HepG2 (cell line): ENCODE results near the gene C9orf43. TPM values are rescaled to one million over a fixed set of nuclear protein-coding genes. Genes with fewer than 3 reads are reported as not detected.

Experiments
- AHR ChIP-seq: IDR thresholded peaks from 2 replicates; pipeline ENCODE4 v1.6.1; 2018; ENCODE audit warnings: missing genetic modification reagents, missing compliant biosample characterization
- HMG20B ChIP-seq: conservative IDR thresholded peaks from 2 replicates; pipeline ENCODE4 v1.6.1; 2016; ENCODE audit warnings: missing genetic modification reagents, missing compliant biosample characterization
- PHF21A ChIP-seq: sonication (generic); formaldehyde crosslinking; IDR thresholded peaks from 2 replicates; pipeline ENCODE4 v1.5.0; 2020; ENCODE audit warnings: mild to moderate bottlenecking, missing genetic modification reagents
- POLR2AphosphoS5 ChIP-seq: IDR thresholded peaks from 2 replicates; pipeline ENCODE4 v1.6.1; 2012; ENCODE audit warnings: low read depth, low read length
- PRPF4 ChIP-seq: fragments of 200-400 bp; formaldehyde crosslinking; IDR thresholded peaks from 2 replicates; pipeline ENCODE4 v1.6.1; 2016; ENCODE audit warnings: low read length, low read depth; ENCODE audit not compliant: poor library complexity, severe bottlenecking
- SIX4 ChIP-seq: sonication (generic); formaldehyde crosslinking; IDR thresholded peaks from 2 replicates; pipeline ENCODE4 v1.4.0; 2020; ENCODE audit warnings: missing genetic modification reagents
- TCF7 ChIP-seq: sonication (generic); IDR thresholded peaks from 2 replicates; pipeline ENCODE4 v1.6.1; 2016; ENCODE audit warnings: antibody characterized with exemption, low read depth
- polyA plus RNA-seq, 8 experiments: library from polyadenylated mRNA; depleted of rRNA in 3 of 8; stranded (reverse) in 7 of 8; unstranded in 1 of 8; fragments of >200 nt; fragmentation: Illumina TruSeq in 4 of 8; extraction: Trizol in 4 of 8; gene quantifications; 2 replicates each; pipeline versions ENCODE4 v1.2.1 to v1.2.3, GENCODE V29; 2011 to 2016; ENCODE audit warnings: low read depth in 4 of 8, missing spikeins in 1 of 8, mixed read lengths in 1 of 8; ENCODE audit not compliant: insufficient read depth in 1 of 8
- total RNA-seq, 5 experiments: library from RNA; depleted of rRNA; stranded (reverse); fragments of >200 nt; fragmentation: Illumina TruSeq; extraction: Trizol; gene quantifications; 2 replicates each; pipeline ENCODE4 v1.2.3, GENCODE V29; 2016; ENCODE audit warnings: low read depth in 1 of 5
- TF ChIP-seq, protein P1 (sequence below): IDR thresholded peaks from 2 replicates; pipeline ENCODE4 v1.4.0; 2020; ENCODE audit warnings: mild to moderate bottlenecking, missing genetic modification reagents
- TF ChIP-seq, protein P2 (sequence below): sonication (generic); formaldehyde crosslinking; conservative IDR thresholded peaks from 2 replicates; pipeline ENCODE4 v1.8.0; 2022; ENCODE audit warnings: missing genetic modification reagents
- TF ChIP-seq, protein P3 (sequence below): sonication (generic); formaldehyde crosslinking; IDR thresholded peaks from 2 replicates; pipeline ENCODE4 v1.4.0; 2020; ENCODE audit warnings: mild to moderate bottlenecking, missing genetic modification reagents
- TF ChIP-seq, protein P4 (sequence below): sonication (generic); formaldehyde crosslinking; IDR thresholded peaks from 2 replicates; pipeline ENCODE4 v1.8.0; 2022; ENCODE audit warnings: missing genetic modification reagents, mild to moderate bottlenecking, inconsistent platforms, borderline replicate concordance

The C9orf43 gene
- total and polyA plus RNA-seq, 2 of the 13 experiments (the other 11 are each of a cell fraction or from before 2014, with no cell fraction given): 0.24 to 0.31 TPM

DNA sequence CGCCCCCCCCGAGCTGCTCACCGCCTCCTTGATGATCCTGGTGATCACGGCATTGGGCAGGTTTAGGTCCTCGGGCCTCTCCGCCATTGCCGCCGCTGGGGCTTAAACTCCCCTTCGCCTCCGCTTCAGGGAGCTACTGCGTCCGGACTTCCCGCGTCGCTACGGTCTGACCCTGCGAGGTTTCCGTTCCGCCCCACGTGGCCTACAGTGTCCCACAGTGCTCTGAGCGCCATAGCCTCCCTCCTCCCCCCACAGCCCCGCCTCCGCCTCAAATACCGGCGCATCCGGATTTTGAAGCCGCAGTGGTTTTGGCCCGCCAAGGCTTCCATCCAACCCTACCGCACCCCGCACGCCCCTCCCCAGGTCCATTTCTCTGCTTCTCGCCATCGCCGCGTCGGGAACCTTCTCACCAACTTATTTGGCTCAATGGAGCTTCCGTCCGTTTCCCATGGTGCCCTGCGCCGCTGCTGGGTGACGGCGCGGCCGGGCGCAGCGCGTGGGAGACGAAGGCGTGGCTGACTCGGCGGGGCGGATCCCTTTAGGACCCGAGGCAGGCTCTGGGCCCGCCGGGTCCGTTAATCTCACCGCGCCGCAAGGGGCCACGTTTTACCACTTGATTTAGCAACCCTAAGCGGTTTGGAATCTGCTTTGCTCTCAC, at the start of gene C9orf43, which contains the start of gene POLE3 (continued):
- TF ChIP-seq, protein P1, sequence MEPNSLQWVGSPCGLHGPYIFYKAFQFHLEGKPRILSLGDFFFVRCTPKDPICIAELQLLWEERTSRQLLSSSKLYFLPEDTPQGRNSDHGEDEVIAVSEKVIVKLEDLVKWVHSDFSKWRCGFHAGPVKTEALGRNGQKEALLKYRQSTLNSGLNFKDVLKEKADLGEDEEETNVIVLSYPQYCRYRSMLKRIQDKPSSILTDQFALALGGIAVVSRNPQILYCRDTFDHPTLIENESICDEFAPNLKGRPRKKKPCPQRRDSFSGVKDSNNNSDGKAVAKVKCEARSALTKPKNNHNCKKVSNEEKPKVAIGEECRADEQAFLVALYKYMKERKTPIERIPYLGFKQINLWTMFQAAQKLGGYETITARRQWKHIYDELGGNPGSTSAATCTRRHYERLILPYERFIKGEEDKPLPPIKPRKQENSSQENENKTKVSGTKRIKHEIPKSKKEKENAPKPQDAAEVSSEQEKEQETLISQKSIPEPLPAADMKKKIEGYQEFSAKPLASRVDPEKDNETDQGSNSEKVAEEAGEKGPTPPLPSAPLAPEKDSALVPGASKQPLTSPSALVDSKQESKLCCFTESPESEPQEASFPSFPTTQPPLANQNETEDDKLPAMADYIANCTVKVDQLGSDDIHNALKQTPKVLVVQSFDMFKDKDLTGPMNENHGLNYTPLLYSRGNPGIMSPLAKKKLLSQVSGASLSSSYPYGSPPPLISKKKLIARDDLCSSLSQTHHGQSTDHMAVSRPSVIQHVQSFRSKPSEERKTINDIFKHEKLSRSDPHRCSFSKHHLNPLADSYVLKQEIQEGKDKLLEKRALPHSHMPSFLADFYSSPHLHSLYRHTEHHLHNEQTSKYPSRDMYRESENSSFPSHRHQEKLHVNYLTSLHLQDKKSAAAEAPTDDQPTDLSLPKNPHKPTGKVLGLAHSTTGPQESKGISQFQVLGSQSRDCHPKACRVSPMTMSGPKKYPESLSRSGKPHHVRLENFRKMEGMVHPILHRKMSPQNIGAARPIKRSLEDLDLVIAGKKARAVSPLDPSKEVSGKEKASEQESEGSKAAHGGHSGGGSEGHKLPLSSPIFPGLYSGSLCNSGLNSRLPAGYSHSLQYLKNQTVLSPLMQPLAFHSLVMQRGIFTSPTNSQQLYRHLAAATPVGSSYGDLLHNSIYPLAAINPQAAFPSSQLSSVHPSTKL (CRISPR knock-in tag): peak; percentile 54
- peak; percentile 88 for TF ChIP-seq PHF21A (CRISPR knock-in tag)
- TF ChIP-seq, protein P2, sequence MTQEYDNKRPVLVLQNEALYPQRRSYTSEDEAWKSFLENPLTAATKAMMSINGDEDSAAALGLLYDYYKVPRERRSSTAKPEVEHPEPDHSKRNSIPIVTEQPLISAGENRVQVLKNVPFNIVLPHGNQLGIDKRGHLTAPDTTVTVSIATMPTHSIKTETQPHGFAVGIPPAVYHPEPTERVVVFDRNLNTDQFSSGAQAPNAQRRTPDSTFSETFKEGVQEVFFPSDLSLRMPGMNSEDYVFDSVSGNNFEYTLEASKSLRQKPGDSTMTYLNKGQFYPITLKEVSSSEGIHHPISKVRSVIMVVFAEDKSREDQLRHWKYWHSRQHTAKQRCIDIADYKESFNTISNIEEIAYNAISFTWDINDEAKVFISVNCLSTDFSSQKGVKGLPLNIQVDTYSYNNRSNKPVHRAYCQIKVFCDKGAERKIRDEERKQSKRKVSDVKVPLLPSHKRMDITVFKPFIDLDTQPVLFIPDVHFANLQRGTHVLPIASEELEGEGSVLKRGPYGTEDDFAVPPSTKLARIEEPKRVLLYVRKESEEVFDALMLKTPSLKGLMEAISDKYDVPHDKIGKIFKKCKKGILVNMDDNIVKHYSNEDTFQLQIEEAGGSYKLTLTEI (CRISPR knock-in tag): no peak
- TF ChIP-seq, protein P3, sequence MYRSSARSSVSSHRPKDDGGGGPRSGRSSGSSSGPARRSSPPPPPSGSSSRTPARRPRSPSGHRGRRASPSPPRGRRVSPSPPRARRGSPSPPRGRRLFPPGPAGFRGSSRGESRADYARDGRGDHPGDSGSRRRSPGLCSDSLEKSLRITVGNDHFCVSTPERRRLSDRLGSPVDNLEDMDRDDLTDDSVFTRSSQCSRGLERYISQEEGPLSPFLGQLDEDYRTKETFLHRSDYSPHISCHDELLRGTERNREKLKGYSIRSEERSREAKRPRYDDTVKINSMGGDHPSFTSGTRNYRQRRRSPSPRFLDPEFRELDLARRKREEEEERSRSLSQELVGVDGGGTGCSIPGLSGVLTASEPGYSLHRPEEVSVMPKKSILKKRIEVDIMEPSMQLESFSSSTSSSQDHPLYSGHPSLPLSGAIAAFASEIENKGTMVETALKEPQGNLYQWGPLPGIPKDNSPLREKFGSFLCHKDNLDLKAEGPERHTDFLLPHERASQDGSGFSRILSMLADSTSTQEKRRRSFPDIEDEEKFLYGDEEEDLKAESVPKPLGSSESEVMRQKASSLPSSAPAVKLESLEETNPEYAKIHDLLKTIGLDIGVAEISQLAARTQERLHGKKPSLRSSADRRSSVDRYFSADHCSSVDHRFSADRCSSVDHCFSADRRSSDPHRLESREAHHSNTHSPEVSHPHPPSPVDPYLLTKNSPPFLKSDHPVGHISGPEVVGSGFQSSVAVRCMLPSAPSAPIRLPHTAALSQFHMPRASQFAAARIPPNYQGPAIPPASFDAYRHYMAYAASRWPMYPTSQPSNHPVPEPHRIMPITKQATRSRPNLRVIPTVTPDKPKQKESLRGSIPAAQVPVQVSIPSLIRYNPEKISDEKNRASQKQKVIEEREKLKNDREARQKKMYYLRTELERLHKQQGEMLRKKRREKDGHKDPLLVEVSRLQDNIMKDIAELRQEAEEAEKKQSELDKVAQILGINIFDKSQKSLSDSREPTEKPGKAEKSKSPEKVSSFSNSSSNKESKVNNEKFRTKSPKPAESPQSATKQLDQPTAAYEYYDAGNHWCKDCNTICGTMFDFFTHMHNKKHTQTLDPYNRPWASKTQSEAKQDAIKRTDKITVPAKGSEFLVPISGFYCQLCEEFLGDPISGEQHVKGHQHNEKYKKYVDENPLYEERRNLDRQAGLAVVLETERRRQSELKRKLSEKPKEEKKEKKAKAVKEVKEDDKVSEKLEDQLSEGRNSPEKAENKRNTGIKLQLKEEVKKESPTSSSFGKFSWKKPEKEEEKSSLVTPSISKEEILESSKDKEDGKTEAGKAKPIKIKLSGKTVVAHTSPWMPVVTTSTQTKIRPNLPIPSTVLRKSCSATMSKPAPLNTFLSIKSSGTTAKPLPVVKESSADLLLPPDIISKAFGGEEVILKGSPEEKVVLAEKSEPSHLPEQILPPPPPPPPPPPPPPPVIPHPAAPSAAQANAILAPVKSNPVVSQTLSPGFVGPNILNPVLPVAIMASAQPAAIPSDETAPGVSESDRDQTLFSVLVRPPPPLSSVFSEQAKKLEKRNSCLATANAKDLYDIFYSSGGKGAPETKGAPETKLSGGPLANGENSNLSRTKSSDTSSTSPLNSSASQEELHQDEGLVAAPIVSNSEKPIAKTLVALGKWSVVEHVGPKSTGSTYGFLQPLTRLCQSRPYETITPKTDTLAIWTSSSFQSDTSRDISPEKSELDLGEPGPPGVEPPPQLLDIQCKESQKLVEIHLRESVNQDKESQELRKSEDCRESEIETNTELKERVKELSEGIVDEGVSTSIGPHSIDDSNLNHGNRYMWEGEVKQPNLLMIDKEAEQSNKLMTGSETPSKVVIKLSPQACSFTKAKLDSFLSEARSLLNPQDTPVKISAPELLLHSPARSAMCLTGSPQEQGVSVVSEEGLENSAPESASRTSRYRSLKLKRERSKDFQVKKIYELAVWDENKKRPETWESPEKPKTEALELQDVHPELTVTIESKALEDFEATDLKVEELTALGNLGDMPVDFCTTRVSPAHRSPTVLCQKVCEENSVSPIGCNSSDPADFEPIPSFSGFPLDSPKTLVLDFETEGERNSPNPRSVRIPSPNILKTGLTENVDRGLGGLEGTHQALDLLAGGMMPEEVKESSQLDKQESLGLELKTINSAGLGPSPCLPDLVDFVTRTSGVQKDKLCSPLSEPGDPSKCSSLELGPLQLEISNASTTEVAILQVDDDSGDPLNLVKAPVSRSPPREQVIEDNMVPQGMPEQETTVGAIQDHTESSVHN: peak; percentile 55; the same call in 1 of the 2 replicates
- TF ChIP-seq, protein P4, sequence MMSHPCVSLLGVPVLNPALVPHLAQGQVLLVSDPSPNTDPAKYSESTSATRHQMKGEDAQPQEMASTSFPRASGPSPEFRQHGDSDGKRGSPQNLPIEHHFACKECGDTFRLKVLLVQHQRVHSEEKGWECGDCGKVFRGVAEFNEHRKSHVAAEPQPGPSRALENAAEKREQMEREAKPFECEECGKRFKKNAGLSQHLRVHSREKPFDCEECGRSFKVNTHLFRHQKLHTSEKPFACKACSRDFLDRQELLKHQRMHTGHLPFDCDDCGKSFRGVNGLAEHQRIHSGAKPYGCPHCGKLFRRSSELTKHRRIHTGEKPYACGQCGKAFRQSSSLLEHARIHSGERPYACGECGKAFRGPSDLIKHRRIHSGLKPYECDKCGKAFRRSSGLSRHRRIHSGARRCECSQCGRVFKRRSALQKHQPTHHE (CRISPR knock-in tag): peak; percentile 87; the same call in 1 of the 2 replicates
- TF ChIP-seq AHR (CRISPR knock-in tag): peak; percentile 27; the same call in 1 of the 2 replicates
- TF ChIP-seq TCF7: no peak
- no peak for TF ChIP-seq PRPF4
- peak; percentile 40; the same call in 1 of the 2 replicates for TF ChIP-seq SIX4 (CRISPR knock-in tag)
- peak; percentile 86; the same call in 1 of the 2 replicates for TF ChIP-seq POLR2AphosphoS5
- peak; percentile 29; the same call in 1 of the 2 replicates for TF ChIP-seq HMG20B (CRISPR knock-in tag)
